Neural progenitor cell (in vitro differentiated cells): ENCODE data around the gene SPSB2.

Experiments used
- EZH2 ChIP-seq: fragments of 200-600 bp; sonication (generic); IDR thresholded peaks from 2 replicates; pipeline ENCODE4 v1.6.1; 2017; ENCODE audit warnings: antibody characterized with exemption, mild to moderate bottlenecking, moderate library complexity
- EZH2phosphoT487 ChIP-seq: fragments of 200-600 bp; sonication (generic); IDR thresholded peaks from 2 replicates; pipeline ENCODE4 v1.6.1; 2017; ENCODE audit warnings: antibody characterized with exemption
- TF ChIP-seq, protein P1 (sequence below): fragments of 200-600 bp; sonication (generic); IDR thresholded peaks from 2 replicates; pipeline ENCODE4 v1.5.1; 2017; ENCODE audit warnings: antibody characterized with exemption, mild to moderate bottlenecking

DNA sequence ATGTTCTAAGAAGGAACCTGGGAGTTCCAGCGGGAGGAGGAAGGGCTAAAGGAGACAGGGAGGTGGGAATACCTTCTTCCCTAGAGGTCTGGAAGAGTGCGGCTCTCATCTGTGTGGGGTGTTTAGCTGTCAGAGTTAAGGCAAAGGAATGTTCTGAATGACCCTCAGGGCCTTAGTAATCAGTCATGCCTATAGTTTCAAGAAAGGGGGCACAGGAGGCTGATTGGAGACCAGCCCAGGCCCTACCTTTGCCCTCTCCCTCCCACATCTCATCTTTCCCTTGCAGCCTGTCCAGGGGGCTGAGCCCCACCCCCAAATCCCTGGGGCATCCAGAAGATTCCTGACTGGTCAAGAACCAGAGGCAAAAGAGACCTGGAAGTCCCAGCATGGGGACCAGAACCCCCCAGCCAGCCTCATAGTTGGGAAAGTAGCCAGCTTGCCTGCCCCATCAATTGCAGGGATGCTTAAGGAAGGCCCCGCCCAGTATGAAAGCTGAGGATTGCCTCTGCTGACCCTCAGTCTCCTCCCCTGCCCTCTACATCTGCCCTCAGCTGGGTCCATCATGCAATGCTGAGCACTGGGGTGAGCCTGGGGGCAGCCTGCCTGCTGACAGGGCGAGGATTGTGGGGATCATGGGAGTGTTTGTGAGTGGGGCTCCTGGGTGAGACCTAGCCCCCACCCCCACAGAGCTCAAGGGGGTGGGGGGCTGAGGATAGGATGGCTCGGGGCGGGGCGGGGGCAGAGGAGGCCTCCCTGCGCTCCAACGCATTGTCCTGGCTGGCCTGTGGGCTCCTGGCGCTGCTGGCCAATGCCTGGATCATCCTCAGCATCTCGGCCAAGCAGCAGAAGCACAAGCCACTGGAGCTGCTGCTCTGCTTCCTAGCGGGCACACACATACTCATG, 49.7 kb downstream of the SPSB2 start:
- TF ChIP-seq EZH2 (no peak), EZH2phosphoT487 (no peak)
- TF ChIP-seq, protein P1, sequence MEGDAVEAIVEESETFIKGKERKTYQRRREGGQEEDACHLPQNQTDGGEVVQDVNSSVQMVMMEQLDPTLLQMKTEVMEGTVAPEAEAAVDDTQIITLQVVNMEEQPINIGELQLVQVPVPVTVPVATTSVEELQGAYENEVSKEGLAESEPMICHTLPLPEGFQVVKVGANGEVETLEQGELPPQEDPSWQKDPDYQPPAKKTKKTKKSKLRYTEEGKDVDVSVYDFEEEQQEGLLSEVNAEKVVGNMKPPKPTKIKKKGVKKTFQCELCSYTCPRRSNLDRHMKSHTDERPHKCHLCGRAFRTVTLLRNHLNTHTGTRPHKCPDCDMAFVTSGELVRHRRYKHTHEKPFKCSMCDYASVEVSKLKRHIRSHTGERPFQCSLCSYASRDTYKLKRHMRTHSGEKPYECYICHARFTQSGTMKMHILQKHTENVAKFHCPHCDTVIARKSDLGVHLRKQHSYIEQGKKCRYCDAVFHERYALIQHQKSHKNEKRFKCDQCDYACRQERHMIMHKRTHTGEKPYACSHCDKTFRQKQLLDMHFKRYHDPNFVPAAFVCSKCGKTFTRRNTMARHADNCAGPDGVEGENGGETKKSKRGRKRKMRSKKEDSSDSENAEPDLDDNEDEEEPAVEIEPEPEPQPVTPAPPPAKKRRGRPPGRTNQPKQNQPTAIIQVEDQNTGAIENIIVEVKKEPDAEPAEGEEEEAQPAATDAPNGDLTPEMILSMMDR: no peak
